Right renal cortex interstitium (tissue), 3 donors: ENCODE results near the gene LRRC41. TPM values are rescaled to one million over a fixed set of nuclear protein-coding genes. Genes with fewer than 3 reads are reported as not detected.
A peak's percentile ranks its signal among the peaks of the same experiment; 100 is the strongest.

ENCODE experiments used
- DNase-seq, 3 donors: peaks; one replicate each; pipeline ENCODE4 v3.0.0-alpha.2; 2013; ENCODE audit warnings: low read depth in 3 of 3, low spot score in 2 of 3
- polyA plus RNA-seq, 3 donors: library from polyadenylated mRNA; unstranded; fragments of 120-200 nt; gene quantifications; one replicate each; pipeline ENCODE4 v1.2.1, GENCODE V29; 2013; ENCODE audit not compliant: insufficient read length in 3 of 3

Gene LRRC41
- polyA plus RNA-seq, 3 donors, result 73.7 to 77.8 (median 75.9) TPM

- DNase-seq, result no peak
Measured at GRCh38 chr1:46288485-46289133, 14.8 kb downstream of the LRRC41 start.

GRCh38 chr1:46285730-46286477 lies 17.5 kb downstream of the LRRC41 start:
- DNase-seq, result no peak

GRCh38 chr1:46284597-46285564 lies 18.5 kb downstream of the LRRC41 start:
- DNase-seq, result no peak

- no peak for DNase-seq
Measured at GRCh38 chr1:46284058-46284457, 19.4 kb downstream of the LRRC41 start.

- DNase-seq, result no peak
Measured at GRCh38 chr1:46281021-46281420, 22.4 kb downstream of the LRRC41 start.

GRCh38 chr1:46280092-46280491 lies 23.3 kb downstream of the LRRC41 start:
- no peak for DNase-seq

- no peak for DNase-seq
Measured at GRCh38 chr1:46278807-46279206, 24.6 kb downstream of the LRRC41 start.

GRCh38 chr1:46277658-46278373 lies 25.6 kb downstream of the LRRC41 start:
- no peak for DNase-seq

- no peak for DNase-seq
Measured at GRCh38 chr1:46275030-46275337, 28.4 kb downstream of the LRRC41 start.

- no peak for DNase-seq
Measured at GRCh38 chr1:46274225-46275029, 29.0 kb downstream of the LRRC41 start.

GRCh38 chr1:46268578-46268977 lies 34.8 kb downstream of the LRRC41 start:
- no peak for DNase-seq

- no peak for DNase-seq
Measured at GRCh38 chr1:46263146-46263545, 40.3 kb downstream of the LRRC41 start.

GRCh38 chr1:46262508-46262907 lies 40.9 kb downstream of the LRRC41 start:
- DNase-seq, result no peak

GRCh38 chr1:46256523-46256922 lies 46.9 kb downstream of the LRRC41 start:
- DNase-seq, result no peak

- DNase-seq, result no peak
Measured at GRCh38 chr1:46254668-46255067, 48.7 kb downstream of the LRRC41 start.

GRCh38 chr1:46248122-46248920 lies 55.1 kb downstream of the LRRC41 start:
- no peak for DNase-seq

GRCh38 chr1:46247436-46248121 lies 55.8 kb downstream of the LRRC41 start, which contains the start of gene RAD54L:
RAD54L (plus strand) TSS chr1:46247763; CDS start chr1:46248406, 643 bp downstream.
- DNase-seq, result peak; percentile 87 to 94 (median 92)
